GM11168 (cell line): Measurements from ENCODE around the gene PTGIS.

ENCODE experiments used
- in situ Hi-C: fragments of 300-500 bp; cut with MboI; formaldehyde crosslinking; loops from one replicate; pipeline ENCODE4 v1.12.0; 2022; ENCODE audit warnings: low sequenced_read_pairs; ENCODE audit not compliant: unreplicated experiment

The PTGIS gene

GRCh38 chr20:49599746-49600113, 31.8 kb upstream of the PTGIS start:
- in situ Hi-C loops, result loop anchor here (10.0 kb wide), 1 partner anchor 265 kb away; no protein-coding TSS in a partner anchor

GRCh38 chr20:49597825-49598395, 30.0 kb upstream of the PTGIS start:
- in situ Hi-C loops, result no loop called here

DNA sequence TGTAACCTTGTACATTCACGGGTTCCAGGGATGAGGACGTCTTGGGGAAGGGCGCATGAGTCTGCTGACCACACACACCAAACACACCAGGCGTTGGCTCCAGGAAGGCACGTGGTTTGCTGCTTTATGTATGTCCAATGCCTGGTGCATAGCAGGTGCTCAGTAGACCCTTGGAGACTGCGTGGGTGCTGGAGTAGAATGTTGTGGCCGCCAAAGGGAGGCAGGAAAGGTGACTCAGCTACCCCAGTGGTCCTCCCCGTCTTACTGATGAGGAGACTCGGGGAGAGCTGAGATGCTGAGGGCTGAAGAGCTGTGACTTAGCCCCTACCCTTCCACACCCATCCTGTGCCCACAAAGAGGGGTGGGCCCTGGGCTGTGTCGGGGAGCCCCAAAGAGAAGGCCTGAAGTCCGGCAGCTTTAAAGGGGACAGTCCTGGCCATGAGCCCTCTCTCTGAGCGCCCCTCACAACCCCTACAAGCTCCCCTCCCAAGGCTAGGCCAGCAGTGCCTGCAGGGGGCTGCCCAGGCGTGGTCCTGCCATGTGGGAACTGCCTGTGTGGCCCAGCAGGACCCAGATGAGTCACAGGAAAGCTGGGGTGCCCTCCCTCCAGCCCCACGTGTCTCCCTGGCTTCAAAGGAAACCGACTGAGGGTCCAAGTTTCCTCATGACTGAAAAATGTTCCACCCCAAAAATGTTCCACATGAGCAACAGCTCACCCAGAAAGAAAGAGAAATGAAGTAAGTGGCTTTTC, 28.0 kb upstream of the PTGIS start:
- in situ Hi-C loops, result no loop called here

- in situ Hi-C loops, result no loop called here
These were observed 27.4 kb upstream of the PTGIS start for GRCh38 chr20:49595346-49595745.

DNA sequence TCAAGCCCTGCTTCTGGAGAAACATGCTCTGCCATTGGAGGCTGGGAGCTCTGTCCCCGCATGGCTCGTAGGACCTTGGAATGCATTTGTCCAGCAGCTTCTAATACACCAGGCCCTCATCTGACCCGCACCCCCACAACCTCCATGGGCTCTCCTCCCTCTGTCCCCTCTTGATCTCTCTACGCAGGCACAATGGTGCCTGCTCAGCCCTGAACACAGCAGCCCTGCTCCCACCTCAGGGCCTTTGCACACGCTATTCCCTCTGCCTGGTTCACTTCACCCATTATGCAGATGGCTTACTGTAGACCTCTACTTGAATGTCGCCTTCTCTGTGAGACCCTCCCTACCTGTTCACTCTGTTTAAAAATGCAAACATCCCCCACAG, 27.0 kb upstream of the PTGIS start:
- in situ Hi-C loops, result no loop called here

DNA sequence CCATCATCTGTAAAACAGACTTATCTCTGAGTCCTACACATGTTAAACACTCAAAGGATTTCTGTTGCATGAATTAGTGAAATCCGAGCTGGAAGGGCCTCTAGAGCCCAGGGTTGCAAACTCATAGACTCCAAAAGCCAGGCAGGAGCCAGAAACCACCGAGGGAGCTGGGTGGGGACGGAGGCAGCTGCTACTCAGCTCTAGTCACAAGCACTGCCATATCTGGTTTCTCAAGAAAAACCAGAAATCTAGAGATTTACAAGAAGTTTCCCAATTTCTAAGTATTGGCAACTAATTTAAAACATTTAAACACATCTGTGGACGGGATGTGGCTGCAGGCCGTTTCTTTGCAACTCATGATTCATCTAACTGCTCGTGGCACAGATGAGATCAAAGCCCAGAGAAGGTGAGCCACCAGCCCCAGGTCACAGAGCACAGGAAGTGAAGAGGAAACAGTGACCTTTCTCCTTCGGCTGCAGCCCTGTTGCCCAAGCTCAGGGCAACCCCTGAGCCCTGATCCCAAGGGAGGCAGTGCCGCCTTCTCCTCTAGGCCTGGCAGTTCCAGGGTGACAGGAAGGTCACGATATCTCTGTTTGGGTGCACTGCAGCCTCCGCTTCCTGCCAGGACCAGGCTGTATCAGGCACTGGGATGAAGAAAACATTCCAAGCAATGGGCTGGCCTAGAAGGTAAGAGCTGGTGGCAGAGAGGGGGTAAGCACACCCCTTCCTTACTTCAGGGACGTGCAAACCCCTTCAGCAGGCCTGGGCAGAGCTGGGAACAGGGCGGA, 26.4 kb upstream of the PTGIS start:
- in situ Hi-C loops, result no loop called here

DNA sequence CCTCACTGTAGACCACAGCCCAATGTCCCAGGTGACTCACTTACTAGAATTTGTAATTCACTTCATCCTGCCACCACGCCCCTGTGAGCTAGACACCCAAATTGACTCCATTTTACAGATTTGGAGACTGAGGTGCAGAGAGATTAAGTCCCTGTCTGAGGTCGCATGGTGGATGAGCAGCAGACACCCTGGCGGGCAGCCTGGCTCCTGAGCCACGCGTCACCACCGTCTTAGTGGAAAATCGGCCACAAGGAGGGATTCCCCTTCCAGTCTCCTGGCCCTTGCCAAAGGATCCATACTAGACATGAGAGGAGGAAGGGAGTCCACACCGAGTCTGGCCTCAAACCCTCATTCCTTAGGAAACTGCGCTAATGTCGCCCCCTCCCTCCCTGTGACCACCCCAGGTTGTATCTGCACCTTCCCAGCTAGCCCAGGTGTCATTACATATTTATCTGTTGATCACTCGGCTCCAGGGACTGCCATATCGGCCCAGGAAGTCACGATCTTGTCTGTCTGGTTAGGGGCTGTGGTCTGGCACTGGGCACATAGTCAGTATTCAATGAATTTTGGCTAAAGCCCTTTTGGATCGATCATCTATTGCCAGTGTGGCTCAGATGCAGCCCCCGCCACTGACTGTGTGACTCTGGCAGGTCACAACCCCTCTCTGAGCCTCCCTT, 25.7 kb upstream of the PTGIS start:
- in situ Hi-C loops, result no loop called here

DNA sequence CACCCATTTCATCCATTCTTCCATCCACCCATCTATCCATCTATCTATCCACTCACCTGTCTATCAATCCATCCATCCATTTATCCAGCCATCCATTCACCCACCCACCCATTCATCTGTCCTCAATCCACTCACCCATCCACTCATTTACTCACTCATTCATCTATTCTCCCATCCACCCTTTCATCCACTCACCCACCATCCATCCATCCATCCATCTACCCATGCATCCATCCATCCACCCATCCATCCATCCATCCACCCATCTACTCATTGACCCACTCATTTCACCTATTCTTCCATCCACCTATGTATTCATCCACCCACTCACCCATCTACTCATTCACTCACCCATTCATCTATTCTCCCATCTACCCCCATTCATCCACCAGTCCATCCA, 24.2 kb upstream of the PTGIS start:
- in situ Hi-C loops, result no loop called here

GRCh38 chr20:49591217-49591865, 23.4 kb upstream of the PTGIS start:
- in situ Hi-C loops, result no loop called here

DNA sequence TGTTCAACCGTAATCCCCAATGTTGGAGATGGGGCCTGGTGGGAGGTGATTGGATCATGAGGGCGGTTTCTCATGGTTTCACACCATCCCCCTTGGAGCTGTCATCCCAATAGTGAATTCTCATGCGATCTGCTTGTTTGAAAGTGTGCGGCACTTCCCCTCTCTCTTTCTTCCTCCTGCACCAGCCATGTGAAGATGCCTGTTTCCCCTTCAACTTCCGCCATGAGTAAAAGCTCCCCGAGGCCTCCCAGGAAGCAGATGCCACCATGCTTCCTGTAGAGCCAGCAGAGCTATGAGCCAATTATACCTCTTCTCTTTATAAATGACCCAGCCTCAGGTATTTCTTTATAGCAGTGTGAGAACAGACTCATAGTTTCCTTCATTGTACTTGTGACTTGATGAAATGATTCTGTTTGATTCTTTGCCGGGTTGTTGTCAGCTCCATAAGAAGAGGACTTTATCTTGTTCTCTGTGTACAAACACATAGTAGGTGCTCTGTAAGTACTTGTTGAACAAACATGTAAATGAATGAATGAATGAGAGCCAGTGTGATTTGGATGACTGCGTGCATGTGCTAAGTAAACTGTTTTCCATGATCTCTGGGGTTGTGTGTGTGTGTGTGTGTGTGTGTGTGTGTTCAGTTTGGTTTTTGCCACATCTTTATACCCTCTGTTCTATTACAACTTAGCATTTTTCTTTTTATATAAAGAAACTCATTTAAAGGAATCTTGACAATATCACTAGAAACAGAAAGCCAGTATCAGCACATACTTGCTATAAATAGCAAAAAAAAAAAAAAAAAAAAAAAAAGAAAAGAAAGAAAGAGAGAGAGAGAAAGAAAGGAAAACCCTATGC, 22.5 kb upstream of the PTGIS start:
- in situ Hi-C loops, result no loop called here

GRCh38 chr20:49589747-49590146, 21.8 kb upstream of the PTGIS start:
- in situ Hi-C loops, result no loop called here

- in situ Hi-C loops, result no loop called here
These were observed 19.2 kb upstream of the PTGIS start for GRCh38 chr20:49587111-49587570.

DNA sequence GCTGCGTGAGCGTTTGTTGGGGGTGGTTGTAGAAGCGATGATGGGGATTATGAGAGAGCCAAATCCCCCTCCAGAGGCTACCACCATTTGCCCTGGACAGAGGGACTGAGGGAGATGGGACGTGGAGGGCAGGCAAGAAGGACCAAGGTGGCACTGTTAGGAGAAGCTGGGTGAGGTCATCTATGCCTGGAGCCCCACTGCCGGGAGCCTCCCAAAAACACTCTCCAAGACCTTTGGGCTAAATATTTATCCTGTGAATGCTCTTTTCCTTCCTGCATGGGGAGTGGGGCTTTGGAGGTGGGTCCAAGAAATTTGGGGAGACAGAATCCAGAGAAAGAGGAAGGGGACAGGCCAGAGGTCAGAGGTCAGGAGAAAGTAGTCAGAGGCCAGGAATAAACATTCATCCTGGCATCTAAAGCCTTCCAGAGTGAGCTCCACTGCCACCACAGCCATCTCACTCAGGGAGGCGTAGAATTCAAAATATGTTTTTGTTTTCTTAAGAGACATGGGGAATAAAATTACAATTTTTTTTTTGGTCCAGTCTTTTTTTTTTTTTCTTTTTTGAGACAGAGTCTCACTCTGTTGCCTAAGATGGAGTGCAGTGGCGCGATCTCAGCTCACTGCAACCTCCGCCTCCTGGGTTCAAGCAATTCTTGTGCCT, 17.8 kb upstream of the PTGIS start:
- in situ Hi-C loops, result no loop called here

DNA sequence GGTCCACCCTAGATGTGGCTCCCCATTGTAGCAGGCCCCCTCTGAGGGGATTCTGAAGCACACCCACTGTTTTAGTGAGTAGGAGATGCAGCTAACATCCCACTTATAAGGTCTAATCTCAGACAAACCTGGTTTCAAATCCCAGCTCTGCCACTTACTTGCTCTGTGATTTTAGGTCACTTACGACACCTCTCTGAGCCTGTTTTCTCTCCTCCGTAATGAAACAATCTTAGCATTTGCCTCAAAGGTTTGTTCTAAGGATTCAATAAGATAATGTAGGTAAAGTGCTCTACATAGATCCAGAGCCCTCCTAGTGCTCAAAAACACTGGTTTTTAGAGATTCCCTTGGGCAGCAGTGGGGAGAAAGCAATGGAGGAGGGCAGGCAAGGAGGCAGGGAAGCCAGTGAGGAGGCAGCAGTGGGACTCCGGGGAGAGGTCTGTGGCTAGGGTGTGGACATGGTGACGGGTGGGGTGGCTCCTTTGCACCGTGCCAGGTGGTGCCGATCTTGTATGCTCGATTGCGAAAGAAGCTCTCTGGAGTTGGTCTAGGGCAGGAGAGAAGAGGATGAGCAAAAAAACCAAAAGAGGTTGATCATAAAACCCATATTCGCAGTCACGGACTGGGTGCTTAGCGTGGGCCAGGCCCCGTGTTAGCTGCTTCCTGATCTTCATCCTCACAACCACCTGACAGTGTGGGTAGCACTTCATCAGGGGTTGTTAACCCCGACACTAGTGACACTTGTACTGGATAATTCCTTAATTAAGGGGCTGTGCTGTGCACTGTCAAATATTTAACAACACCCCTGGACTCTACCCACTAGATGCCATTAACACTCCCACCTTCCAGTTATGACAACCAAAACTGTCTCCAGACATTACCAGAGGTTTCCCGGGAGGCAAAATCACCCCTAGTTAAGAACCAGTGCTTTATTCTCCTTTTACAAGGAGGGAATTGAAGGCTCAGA, 16.8 kb upstream of the PTGIS start:
- in situ Hi-C loops, result no loop called here

DNA sequence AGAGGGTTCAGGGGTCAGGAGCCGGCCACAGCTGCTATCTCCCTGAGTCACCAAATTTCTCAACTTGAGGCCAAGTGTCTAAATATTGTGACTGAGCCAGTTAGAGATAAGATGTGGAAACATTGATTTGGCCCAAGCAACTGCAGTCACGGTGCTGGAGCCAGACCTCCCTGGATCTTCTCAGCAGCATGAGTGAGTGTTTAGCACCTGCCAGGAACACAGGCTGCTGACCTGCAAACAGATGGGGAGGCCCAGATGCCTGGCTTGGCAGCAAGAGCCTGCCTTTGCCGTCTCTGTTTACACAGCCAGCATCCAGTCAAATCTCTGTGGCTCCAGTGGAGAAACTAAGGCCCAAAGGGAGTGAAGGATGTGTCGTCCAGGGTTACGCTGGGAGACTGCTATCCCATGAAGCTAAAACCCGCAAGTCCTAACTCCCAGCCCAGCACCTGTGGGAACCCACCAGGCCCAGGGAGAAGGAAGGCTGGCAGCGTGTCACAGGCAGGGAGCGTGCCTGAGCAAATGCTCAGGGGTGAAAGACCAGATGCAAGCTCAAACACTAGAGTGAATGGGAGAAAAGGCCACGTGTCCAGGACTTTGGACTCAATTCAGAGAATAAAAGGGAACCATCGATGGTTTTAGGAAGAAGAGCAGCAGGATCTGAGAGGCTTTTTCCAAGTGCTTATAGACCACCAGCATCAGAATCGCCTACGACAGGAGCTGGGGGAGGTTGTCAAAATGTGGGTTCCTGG, 15.9 kb upstream of the PTGIS start:
- in situ Hi-C loops, result no loop called here

DNA sequence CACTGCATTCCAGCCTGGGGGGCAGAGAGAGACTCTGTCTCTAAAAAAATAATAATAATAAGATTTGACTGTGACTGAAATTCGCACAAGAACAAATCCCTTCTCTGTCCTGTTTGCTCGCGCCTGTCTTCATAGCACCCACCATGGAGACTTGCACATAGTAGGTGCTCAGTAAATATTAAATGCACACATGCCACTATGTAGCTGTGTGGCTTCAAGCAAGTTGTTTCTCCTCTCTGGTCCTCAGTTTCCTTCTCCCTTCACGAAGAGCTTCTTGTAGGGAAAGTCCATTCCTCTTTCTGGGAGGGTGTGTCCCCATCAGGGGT, 15.4 kb upstream of the PTGIS start:
- in situ Hi-C loops, result no loop called here
